ENCODE results near the gene PPP1R7.

The PPP1R7 gene

DNA sequence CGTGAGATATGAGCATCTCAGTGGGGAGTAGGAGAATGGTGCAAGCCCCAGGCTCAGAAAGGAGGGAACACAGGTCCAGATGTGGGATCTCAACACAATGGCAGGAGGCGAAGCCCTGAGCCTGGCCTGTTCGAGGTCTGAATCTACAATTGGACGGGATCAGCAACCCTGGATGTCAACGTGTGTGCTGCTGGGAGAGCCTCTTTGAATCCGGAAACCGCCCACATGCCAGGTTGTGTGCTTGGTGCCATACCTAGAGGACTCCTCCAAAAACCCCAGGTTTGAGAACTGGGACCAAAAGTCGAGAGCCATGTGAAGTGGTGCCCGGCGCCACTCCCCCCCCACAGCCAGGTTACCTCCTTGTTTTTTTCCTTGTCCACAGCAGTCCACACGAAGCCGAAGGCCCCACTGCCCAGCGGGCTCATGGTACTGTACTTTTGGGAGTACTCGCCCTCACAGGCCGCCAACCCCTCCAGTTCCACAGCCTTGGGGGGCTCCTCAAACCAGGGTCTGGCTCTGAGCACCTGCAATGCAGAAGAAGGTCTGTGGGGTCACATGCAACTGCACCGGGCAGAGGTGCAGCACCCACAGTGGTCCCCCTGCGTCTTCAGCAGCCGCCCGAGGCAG, 27.8 kb upstream of the PPP1R7 start:
- no peak for DNase-seq

GRCh38 chr2:241123816-241124536, 26.3 kb upstream of the PPP1R7 start:
- DNase-seq: peak; percentile 32

DNA sequence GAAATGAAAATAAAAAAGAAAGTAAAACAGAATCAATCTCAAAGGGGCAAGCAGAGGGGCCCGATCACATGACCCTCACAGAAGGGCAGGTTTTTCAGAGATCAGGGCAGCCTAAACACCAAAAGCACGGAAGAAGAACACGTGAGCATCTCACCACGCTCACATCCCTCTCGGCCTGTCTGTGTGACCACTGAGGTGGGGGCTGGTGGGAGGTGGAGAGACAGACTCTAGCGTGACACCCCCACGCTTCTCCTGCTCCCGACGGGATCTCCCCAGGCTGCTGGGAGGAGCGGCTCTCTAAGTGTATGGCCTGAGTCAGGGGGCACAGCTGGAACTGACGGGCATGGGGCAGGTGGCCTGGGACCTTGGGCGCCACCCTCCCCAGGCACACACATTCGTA, 24.6 kb upstream of the PPP1R7 start:
- no peak for DNase-seq

DNA sequence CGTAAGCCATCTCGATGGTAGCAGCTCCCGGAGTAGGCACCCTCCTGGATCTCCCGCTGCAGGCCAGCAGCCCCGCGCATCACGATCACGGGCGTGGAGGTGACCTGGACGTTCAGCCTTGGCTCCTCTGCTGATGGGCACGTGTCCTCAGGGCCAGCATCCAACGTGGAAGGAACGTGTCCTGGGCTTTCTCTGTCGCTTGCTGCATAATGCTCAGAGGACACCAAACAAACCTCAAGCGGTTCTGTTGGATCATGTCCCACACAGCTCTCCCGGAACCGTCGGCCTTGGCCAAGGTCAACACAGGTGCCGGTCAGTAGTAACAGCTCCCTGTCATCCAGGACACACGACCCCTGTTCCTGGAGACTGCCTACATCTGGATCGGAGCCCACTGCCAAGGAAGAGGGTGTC, 24.1 kb upstream of the PPP1R7 start:
- no peak for DNase-seq

- no peak for DNase-seq
Measured at GRCh38 chr2:241126771-241127202, 23.5 kb upstream of the PPP1R7 start.

DNA sequence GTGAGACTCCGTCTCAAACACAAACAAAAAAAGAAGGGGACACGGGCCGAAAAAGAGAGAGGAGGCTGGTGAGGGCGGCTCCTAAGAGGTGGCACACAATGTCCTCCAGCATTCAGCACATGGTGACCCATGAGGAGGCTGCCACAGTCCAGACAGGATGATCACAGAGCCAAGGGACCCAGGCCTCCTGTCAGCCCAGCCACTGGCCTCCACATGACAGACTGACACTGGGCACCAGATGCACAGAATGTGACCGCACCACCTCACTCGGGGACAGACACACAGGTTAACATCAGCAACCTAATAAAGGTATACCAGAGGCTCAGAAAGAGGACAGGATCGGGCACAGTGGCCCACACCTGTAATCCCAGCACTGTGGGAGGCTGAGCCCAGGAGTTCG, 22.0 kb upstream of the PPP1R7 start:
- no peak for DNase-seq

GRCh38 chr2:241129086-241129871, 21.0 kb upstream of the PPP1R7 start:
- DNase-seq: peak; percentile 5

GRCh38 chr2:241130316-241130715, 20.0 kb upstream of the PPP1R7 start:
- no peak for DNase-seq

- DNase-seq: no peak
Measured at GRCh38 chr2:241131531-241131930, 18.7 kb upstream of the PPP1R7 start.

DNA sequence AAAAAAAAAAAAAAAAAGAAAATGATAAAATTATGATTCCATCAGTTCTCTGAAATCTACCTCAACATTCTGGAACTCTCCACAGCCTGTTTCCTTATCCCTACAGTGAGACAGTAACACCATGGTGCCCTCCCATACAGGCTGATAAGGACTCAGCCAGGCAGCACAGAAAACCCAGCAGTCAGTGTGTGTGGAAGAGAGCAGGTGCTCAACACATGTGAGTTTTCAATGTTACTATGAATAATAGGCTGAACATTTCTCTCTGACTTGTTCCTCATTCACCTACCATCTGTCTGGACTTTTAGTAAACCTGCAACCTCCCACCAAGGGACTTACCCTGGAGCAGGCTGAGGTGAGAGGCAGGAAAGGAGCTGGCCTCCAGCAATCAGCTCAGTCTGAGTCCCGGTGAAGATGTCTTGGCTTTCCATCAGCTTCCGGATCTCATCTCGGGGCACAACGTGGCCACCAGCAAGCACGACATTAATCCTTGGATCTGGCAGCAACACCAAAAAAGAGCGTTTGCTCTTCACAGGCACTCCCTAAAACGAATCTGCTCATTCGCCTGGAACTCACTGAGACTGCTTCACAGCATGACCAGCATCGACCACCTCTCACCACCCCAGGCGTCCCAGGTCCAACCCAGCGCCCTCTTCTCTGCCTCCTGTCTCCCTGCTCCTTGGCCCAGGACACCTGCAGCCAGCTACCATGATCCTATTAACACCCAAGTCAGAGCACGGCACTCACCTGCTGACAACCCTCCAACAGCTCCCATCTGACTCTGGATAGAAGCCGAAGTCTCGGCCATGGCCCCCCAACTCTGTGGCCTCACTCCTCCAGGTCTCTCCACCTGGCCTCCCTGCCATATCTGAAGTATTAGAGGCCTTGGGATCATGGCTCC, 17.5 kb upstream of the PPP1R7 start:
- peak; percentile 50 for DNase-seq

- no peak for DNase-seq
Measured at GRCh38 chr2:241133436-241133820, 16.8 kb upstream of the PPP1R7 start.

DNA sequence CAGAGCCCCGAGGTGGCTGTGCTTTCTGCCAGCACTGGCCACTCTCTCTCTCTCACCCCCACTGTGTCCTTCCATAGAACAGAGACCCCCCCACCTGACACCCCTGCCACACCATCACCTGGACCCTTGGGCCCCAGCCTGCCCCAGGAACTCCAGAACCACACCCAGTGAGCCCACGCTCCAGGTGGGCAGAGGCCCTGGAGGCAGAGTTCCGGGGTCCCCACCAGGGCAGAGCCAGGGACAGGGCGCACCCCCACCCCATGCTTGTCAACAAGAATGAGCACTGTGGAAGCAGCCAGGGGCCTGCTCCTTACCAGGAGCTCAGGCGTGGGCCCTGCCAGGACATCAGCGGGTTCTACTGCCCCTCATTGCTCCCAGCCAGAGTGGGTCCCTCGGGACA, 15.6 kb upstream of the PPP1R7 start:
- DNase-seq: no peak

- DNase-seq: no peak
Measured at GRCh38 chr2:241135737-241136136, 14.5 kb upstream of the PPP1R7 start.

DNA sequence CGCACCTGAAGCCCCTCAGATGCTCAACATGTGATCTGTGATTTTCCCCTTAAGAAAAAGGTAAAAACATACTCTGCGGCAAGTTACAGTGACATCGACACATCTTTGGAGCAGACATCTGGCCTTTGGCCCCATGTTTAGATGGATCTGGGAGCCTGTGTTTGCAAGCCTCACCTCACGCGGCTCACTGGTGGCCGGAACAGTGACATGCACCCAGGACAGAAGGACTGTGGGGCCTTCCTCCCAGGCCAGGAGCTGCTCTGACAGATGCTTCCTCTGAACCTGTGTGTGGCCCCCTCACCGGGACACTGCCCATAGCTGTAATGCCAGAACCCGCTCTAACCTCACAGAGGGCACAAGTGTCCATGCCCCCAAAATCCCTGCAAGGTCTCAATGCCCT, 14.1 kb upstream of the PPP1R7 start:
- DNase-seq: no peak

- no peak for DNase-seq
Measured at GRCh38 chr2:241136661-241137260, 13.5 kb upstream of the PPP1R7 start.

DNA sequence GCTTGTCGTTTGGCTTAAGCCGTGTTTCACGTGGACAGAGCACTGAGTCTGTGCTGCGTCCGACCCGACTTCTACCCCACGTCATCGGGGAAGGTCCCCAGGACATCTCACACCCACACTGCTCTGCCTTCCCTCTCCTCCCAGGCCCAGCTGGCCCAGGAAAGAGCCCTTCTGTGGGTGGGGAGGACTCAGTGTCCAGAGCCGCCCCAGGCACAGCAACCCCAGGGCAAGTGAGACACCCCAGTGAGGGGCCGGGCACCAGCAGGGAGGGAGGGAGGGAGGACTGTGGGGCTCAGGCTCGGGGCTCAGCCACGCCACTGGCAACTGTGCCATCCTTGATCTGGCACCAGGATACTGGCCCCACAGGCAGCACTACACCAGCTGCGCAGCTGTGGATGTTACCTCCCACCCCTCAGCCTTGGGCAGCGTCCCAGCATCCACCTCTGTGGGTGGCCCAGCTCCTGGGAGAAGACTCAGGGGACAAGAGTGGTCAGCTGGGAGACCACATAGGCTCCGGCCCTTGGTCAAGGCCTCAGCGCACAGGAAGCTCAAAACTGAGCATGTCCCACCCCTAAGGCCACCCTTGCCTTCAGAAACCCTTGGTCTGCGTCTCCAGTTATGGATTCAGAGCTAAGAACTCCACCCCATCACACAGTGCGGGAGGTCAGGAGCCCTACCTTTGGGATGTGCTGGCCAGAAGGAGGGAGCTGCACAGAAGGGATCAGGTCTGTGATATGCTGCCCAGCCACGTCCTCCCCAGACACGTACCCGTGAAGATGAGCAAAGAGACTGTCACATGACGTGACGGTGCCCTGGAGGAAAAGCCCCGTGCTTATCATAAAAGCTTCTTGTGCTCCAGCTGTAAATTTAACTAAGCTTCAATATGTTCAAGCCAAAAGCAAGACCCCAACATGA, 12.7 kb upstream of the PPP1R7 start:
- DNase-seq: no peak

- no peak for DNase-seq
Measured at GRCh38 chr2:241138471-241138870, 11.8 kb upstream of the PPP1R7 start.

- no peak for DNase-seq
Measured at GRCh38 chr2:241139531-241140444, 10.5 kb upstream of the PPP1R7 start.

GRCh38 chr2:241140445-241140840, 9.8 kb upstream of the PPP1R7 start:
- DNase-seq: no peak

DNA sequence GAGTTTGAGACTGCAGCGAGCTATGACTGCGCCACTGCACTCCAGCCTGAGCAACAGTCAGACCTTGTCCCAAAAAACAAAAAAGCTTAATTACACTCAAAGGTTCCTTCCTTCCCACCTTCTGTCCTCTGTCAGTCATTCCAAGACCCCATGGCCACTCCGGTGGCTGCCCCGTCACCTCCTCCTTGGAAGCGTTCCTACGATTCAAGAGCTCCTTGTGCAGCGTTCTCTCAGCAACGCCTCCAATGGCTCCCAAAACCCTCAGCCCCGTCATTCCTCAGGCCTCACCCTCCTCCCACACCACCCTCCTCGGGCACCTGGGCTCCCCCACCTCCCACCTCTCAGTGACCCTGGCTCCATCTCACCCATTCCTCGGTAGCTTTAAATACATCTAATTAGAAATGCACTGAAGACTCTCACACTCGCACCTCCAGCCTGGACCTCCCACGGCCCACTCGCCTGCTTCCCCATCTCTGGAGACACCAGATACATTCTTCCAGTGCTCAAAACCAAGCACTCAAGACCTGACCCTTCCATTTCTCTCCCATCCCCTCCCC, 9.0 kb upstream of the PPP1R7 start:
- DNase-seq: no peak

Measured in hematopoietic multipotent progenitor cell treated with erythropoietin and hydrocortisone succinate and interleukin-3 and kit ligand, for 6 days (in vitro differentiated cells).